SK-N-MC (cell line): ENCODE measurements around the gene PRR7.

ENCODE experiments used
- EZH2 ChIP-seq: fragments of 200-600 bp; sonication (generic); IDR thresholded peaks from one replicate; pipeline ENCODE4 v1.6.1; 2017; ENCODE audit warnings: antibody characterized with exemption
- POLR2AphosphoS5 ChIP-seq: IDR thresholded peaks from 2 replicates; pipeline ENCODE4 v1.6.1; 2012; ENCODE audit warnings: mild to moderate bottlenecking, low read depth, low read length, borderline replicate concordance

- TF ChIP-seq EZH2 (no peak), POLR2AphosphoS5 (no peak)
Observed at GRCh38 chr5:177428574-177429217, 17.9 kb upstream of the PRR7 start.
